Measurements from ENCODE around the gene LILRA6.
"Not testable (repeated sequence)": the region's sequence is repeated elsewhere in the genome, so short reads cannot be mapped to it uniquely, and the experiment has no call there.

- not testable (repeated sequence) for TF ChIP-seq CTCF (conservative IDR thresholded peaks at IDR 0.05); EZH2 (IDR thresholded peaks at IDR 0.05; ENCODE audit: low read depth)
Measured at GRCh38 chr19:54219702-54220101, 22.9 kb downstream of the LILRA6 start.
